UCSD-AML1 (cell line): ENCODE data around the gene CCDC43.

ENCODE experiments used
- DNase-seq: peaks from one replicate; lab custom pipeline; 2025; ENCODE audit not compliant: unreplicated experiment; lab: John Stamatoyannopoulos, UW

CCDC43 gene

GRCh38 chr17:44628243-44629188 lies 61.1 kb downstream of the CCDC43 start:
- DNase-seq: no peak

- DNase-seq: no peak
Measured at GRCh38 chr17:44627513-44628242, 61.9 kb downstream of the CCDC43 start.
